Osteocyte (in vitro differentiated cells): ENCODE data around the gene HEXB. TPM values are rescaled to one million over a fixed set of nuclear protein-coding genes. Genes with fewer than 3 reads are reported as not detected.

ENCODE experiments used
- DNase-seq: peaks from one replicate; pipeline ENCODE4 v3.0.0; 2021; ENCODE audit warnings: mixed read lengths; ENCODE audit not compliant: unreplicated experiment; ENCODE audit errors: extremely low spot score
- H3K27ac Mint-ChIP-seq: one replicate; pipeline ENCODE4 v1.8.0; 2021; ENCODE audit warnings: mild to moderate bottlenecking, mixed read lengths; ENCODE audit not compliant: unreplicated experiment
- H3K27me3 Mint-ChIP-seq: one replicate; pipeline ENCODE4 v1.8.0; 2021; ENCODE audit warnings: mixed read lengths; ENCODE audit not compliant: unreplicated experiment
- H3K36me3 Mint-ChIP-seq: one replicate; pipeline ENCODE4 v1.8.0; 2021; ENCODE audit warnings: mixed read lengths; ENCODE audit not compliant: unreplicated experiment
- H3K4me1 Mint-ChIP-seq: one replicate; pipeline ENCODE4 v1.8.0; 2021; ENCODE audit warnings: mixed read lengths; ENCODE audit not compliant: unreplicated experiment
- H3K4me3 Mint-ChIP-seq: one replicate; pipeline ENCODE4 v1.8.0; 2021; ENCODE audit warnings: mild to moderate bottlenecking, moderate library complexity, mixed read lengths; ENCODE audit not compliant: unreplicated experiment
- H3K9me3 Mint-ChIP-seq: one replicate; pipeline ENCODE4 v1.8.0; 2021; ENCODE audit warnings: mixed read lengths; ENCODE audit not compliant: unreplicated experiment
- CTCF ChIP-seq: fragments of 200-600 bp; sonication (generic); IDR thresholded peaks from 2 replicates; pipeline ENCODE4 v1.5.0; 2021; ENCODE audit warnings: antibody characterized with exemption, mild to moderate bottlenecking, moderate library complexity
- total RNA-seq: library from RNA; stranded (reverse); gene quantifications from 2 replicates; pipeline ENCODE4 v1.2.1, GENCODE V29; 2021

HEXB gene
- total RNA-seq, 1 donor from 2014 or later = 153 TPM

GRCh38 chr5:74664551-74664950 lies 20.5 kb upstream of the HEXB start:
- no peak for DNase-seq
- TF ChIP-seq CTCF = no peak
- no peak overlapping the region for H3K4me3 Mint-ChIP-seq
- H3K36me3 Mint-ChIP-seq = no peaks in the 10 kb centered on the region
- H3K9me3 Mint-ChIP-seq = no peaks in the 10 kb centered on the region
- H3K27me3 Mint-ChIP-seq = peaks cover 4% of the 10 kb centered on the region
- no peak overlapping the region for H3K27ac Mint-ChIP-seq
- H3K4me1 Mint-ChIP-seq = peaks cover 26% of the 10 kb centered on the region

GRCh38 chr5:74665273-74665672 lies 19.8 kb upstream of the HEXB start:
- H3K36me3 Mint-ChIP-seq = no peaks in the 10 kb centered on the region
- H3K4me3 Mint-ChIP-seq = no peak overlapping the region
- no peak overlapping the region for H3K27ac Mint-ChIP-seq
- TF ChIP-seq CTCF = no peak
- peaks cover 25% of the 10 kb centered on the region for H3K4me1 Mint-ChIP-seq
- no peaks in the 10 kb centered on the region for H3K9me3 Mint-ChIP-seq
- H3K27me3 Mint-ChIP-seq = peaks cover 4% of the 10 kb centered on the region
- no peak for DNase-seq

GRCh38 chr5:74665816-74666215 lies 19.2 kb upstream of the HEXB start:
- no peak overlapping the region for H3K27ac Mint-ChIP-seq
- peaks cover 4% of the 10 kb centered on the region for H3K27me3 Mint-ChIP-seq
- H3K4me3 Mint-ChIP-seq = no peak overlapping the region
- H3K36me3 Mint-ChIP-seq = no peaks in the 10 kb centered on the region
- H3K9me3 Mint-ChIP-seq = no peaks in the 10 kb centered on the region
- no peak for DNase-seq
- peaks cover 20% of the 10 kb centered on the region for H3K4me1 Mint-ChIP-seq
- no peak for TF ChIP-seq CTCF

GRCh38 chr5:74667396-74667795 lies 17.6 kb upstream of the HEXB start:
- H3K27ac Mint-ChIP-seq = no peak overlapping the region
- H3K9me3 Mint-ChIP-seq = no peaks in the 10 kb centered on the region
- DNase-seq = no peak
- peaks cover 4% of the 10 kb centered on the region for H3K27me3 Mint-ChIP-seq
- peaks cover 22% of the 10 kb centered on the region for H3K4me1 Mint-ChIP-seq
- no peaks in the 10 kb centered on the region for H3K36me3 Mint-ChIP-seq
- no peak overlapping the region for H3K4me3 Mint-ChIP-seq
- no peak for TF ChIP-seq CTCF

GRCh38 chr5:74669821-74670220 lies 15.2 kb upstream of the HEXB start:
- TF ChIP-seq CTCF = no peak
- H3K36me3 Mint-ChIP-seq = no peaks in the 10 kb centered on the region

More at GRCh38 chr5:74669821-74670220, 15.2 kb upstream of the HEXB start:
- Mint-ChIP-seq H3K4me3 (no peak overlapping the region), H3K27me3 (peaks cover 4% of the 10 kb centered on the region), H3K9me3 (no peaks in the 10 kb centered on the region), H3K4me1 (peaks cover 30% of the 10 kb centered on the region), H3K27ac (no peak overlapping the region)
- no peak for DNase-seq
